GM21390 (cell line): Measurements from ENCODE around the gene SCD5.
"Not testable (repeated sequence)": the region's sequence is repeated elsewhere in the genome, so short reads cannot be mapped to it uniquely, and the experiment has no call there.

Experiments
- ATAC-seq: cut with Tn5 transposase; IDR thresholded peaks from one replicate; pipeline ENCODE4 v1.9.1; 2021; ENCODE audit not compliant: unreplicated experiment

Gene SCD5

GRCh38 chr4:82798168-82799005, at the start of gene SCD5:
Gene SCD5 (minus strand): TSS chr4:82798796. CDS start chr4:82798537, 259 bp downstream.
- peak; percentile 96 for ATAC-seq

GRCh38 chr4:82842593-82842992, 44.0 kb upstream of the SCD5 start:
- ATAC-seq = no peak

- no peak for ATAC-seq
Measured at GRCh38 chr4:82839624-82840023, 41.0 kb upstream of the SCD5 start.

- no peak for ATAC-seq
Measured at GRCh38 chr4:82833696-82834313, 35.2 kb upstream of the SCD5 start.

GRCh38 chr4:82833060-82833459, 34.5 kb upstream of the SCD5 start:
- ATAC-seq = not testable (repeated sequence)

GRCh38 chr4:82825425-82825824, 26.8 kb upstream of the SCD5 start:
- no peak for ATAC-seq

- no peak for ATAC-seq
Measured at GRCh38 chr4:82823062-82823461, 24.5 kb upstream of the SCD5 start.

- no peak for ATAC-seq
Measured at GRCh38 chr4:82820689-82821088, 22.1 kb upstream of the SCD5 start.

GRCh38 chr4:82818664-82819662, 20.4 kb upstream of the SCD5 start:
- ATAC-seq = peak; percentile 76

- not testable (repeated sequence) for ATAC-seq
Measured at GRCh38 chr4:82816874-82817273, 18.3 kb upstream of the SCD5 start.

- ATAC-seq = no peak
Measured at GRCh38 chr4:82814034-82814433, 15.4 kb upstream of the SCD5 start.

GRCh38 chr4:82811838-82812341, 13.3 kb upstream of the SCD5 start:
- ATAC-seq = no peak

GRCh38 chr4:82811392-82811791, 12.8 kb upstream of the SCD5 start:
- no peak for ATAC-seq

- no peak for ATAC-seq
Measured at GRCh38 chr4:82810176-82810575, 11.6 kb upstream of the SCD5 start.

GRCh38 chr4:82809619-82810018, 11.0 kb upstream of the SCD5 start:
- no peak for ATAC-seq

GRCh38 chr4:82803746-82804145, 5.2 kb upstream of the SCD5 start:
- no peak for ATAC-seq

- no peak for ATAC-seq
Measured at GRCh38 chr4:82802911-82803310, 4.3 kb upstream of the SCD5 start.

GRCh38 chr4:82801910-82802521, 3.4 kb upstream of the SCD5 start:
- no peak for ATAC-seq

GRCh38 chr4:82799006-82799881, 648 bp upstream of the SCD5 start:
- ATAC-seq = peak; percentile 26
